GM19351 (cell line): ENCODE data around the gene CIC.
"Not testable (repeated sequence)": the region's sequence is repeated elsewhere in the genome, so short reads cannot be mapped to it uniquely, and the experiment has no call there.

Source experiments
- ATAC-seq: cut with Tn5 transposase; IDR thresholded peaks from one replicate; pipeline ENCODE4 v1.9.1; 2021; ENCODE audit warnings: mild to moderate bottlenecking, moderate library complexity; ENCODE audit not compliant: unreplicated experiment

Gene CIC

GRCh38 chr19:42254089-42254849 lies 14.8 kb upstream of the CIC start:
- no peak for ATAC-seq

DNA sequence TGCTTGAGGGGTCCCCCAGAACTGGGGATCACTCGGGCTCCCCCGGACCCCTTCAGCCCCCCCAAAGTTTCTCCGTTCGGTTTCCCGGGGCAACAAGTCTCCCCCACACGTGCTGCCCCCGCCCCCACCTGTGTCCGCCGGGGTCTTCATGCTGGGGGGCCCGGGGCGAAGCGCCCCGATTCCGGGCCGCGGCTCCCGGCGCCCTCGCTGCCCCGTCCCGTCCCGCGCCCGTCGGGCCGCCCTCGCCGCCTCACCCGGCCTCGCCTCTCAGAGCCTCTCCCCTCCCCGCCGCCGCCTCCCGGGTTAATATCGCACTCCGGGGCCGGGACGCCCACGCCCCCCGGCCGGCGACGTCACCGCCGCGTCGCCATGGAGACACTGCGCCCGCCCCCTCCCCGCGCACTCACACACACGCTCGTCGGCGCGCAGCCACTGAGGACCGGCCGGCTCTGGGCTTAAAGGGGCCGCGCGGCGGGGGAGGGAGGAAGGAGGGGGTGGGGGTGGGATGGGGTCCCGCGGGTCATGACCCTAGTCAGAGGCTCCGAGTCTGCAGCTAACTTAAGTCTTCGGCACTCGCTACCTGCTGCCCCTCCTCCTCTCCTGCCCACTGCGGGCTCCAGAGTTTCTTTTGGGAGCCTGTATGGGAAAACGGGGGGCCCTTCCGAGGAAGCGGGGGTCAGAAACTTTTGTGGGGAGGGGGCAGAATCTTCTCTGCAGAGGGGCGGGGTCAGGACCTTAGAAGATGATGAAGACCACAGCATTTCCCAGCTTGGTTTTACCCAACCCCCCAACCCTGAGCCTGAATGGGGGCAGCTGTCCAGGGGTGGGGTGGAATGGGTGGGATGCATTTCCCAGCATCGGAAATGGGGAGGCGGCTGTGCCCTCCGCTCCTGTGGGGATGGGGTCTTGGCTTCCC lies 13.9 kb upstream of the CIC start, which contains the start of gene ERF:
Gene ERF, minus strand, starts transcription at position 279 of the 916 bp plus-strand sequence. Its CDS starts 129 bp downstream, at position 150.
- ATAC-seq, result peak; percentile 60

DNA sequence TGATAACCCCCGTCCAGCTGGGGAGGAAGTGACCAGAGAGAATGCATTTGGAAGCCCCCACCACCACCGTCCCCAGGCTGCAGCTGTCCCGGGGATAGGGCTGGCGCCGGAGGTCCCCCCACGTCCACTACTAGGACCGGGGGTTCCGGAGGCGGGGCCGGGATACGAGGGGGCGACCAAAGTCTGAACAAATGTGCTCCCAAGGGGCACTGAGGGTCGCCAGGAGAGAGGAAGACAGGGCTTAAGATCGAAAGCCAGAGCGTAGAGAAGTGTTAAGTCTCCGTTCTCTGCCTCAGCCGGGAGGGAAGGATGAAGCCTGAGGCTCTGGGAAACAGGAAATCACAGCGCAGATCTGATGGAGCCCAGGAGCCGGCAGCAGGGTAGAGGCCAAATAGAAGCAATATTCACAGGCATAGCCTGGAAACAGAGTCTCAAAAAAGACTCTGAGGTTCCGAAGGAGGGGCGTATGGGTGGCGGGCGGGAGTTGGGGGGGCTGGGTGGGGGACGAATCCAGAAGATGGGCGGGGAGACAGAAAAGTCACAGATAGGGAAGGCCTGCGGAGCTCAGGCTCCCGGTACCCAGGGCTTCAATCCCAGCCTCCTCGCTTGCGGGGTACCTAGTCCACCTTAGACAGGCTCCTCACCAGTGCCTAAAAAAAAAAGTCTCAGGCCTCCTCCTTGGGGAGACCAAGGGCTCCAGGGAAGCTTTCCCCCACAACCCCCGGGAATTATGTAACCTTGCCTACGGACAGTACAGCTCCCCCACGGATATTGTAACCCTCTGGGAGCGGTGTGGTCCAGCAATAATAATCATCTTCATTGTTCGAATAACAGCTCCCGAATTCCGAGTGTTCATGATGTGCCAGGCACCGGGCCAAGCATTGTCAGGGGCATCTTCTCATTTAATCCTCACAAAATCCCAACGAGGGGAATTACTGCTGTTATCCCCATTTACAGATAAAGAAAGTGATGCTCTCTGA lies 13.0 kb upstream of the CIC start:
- no peak for ATAC-seq

DNA sequence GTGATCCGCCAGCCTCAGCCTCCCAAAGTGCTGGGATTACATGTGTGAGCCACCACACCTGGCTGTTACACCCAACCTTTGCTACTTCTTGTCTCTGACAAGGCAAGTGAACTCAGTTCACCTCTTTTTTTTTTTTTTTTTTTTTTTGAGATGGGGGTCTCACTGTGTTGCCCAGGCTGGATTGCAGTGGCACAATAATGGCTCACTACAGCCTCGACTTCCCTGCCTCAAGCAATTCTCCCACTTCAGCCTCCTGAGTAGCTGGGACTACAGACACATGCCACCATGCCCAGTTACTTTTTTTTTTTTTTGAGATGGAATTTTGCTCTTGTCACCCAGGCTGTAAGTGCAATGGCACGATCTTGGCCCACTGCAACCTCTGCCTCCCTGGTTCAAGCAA lies 11.2 kb upstream of the CIC start:
- not testable (repeated sequence) for ATAC-seq

DNA sequence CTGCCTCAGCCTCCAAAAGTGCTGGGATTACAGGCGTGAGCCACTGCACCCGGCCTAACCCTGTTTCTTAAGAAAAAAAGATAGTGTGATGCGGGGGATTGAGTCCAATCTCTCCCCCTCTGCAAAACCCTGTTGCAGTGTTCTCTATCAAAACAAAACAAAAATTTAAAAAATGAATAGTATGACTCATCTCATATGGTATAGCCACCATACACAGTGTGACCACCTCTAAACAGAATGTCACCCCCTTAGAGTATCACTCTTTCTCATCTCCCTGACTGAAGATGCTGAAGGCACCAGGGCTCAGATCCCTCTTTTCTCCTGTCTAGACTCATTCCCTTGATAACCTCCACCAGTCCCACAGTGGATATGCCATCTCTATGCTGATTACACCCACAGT lies 7.3 kb upstream of the CIC start:
- ATAC-seq, result no peak

DNA sequence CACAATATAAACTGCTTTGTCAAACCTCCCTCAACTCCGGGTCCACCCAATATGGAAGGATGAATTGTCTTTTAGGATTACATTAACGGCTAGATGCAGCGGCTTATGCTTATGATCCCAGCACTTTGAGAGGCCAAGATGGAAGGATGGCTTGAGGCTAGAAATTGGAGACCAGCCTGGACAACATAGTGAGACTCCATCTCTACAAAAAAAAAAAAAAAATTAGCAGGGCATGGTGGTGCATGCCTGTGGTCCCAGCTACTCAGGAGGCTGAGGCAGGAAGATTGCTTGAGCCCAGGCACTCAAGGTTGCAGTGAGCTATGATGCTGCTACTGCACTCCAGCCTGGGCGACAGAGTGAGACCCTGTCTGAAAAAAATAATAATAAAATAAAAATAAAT lies 2.9 kb upstream of the CIC start:
- not testable (repeated sequence) for ATAC-seq

GRCh38 chr19:42266928-42267603 lies 2.0 kb upstream of the CIC start:
- not testable (repeated sequence) for ATAC-seq

- ATAC-seq, result no peak
Observed at GRCh38 chr19:42267644-42268141, 1.4 kb upstream of the CIC start.

DNA sequence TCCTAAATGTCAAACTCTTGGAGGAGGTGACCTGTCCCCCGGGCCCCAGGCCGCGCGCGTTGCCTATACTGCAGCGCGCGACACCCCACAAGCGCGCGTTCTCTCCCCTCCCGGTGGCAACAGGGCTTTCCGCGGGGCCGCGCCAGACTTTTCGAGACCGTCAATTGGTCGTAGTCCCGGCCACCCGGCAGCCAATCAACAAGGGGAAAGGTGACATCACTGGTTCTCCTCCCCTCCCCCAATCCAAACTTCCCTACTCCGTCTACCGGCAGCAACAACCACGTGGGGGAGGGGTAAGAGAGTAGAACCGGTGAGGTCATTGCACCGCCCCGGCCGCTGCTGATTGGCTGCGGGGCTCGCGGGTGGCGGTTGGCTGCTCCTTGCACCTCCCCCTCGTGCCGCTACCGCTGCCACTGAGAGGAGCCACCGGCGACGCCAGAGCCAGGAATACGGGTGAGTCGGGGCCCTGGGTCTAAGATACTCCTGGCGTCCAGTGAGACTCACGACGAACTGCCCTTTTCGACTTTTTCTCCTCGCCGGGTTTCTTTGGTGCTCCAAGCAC lies 829 bp upstream of the CIC start:
- ATAC-seq, result peak; percentile 49

DNA sequence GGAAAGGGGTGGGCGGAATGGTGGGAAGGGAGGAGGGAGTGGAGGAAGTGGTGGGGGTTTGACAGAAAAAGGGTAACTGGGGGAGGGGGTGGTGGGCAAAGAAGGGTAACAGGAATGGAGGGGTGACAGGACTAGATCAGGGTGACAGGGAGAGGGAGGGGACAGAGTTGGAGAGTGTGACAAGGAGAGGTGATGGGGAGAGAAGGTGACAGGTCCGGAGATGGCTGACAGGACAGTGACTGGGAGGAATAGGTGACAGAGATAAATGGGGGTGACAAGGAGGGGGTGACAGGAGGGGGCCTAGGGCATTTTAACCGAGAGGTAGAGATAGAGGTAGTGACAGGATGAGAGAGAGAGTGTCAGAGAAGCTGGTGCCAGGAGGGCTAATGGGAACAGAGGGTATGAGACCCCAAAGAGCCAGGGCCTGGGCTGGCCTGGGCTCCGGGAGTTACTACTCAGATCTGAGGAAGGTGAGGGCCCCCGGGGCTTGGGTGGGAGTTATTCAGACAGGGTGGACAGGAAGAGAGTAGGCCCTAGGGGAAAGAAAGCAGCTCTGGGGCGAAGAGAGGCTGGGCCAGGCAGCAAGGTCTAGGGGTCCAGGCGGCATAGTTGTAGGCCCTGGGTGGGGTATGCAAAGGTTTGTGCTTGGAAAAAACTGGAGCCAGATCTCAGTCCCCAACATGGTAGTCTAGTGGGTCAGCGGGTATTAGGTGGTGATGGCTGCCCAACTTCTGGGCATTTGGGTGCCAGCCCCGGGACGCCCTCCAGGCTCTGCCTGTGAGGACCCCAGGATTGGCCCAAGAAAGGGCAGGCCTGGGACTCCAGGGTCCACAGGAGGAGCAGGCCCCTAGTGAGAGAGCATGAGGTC lies 660 bp downstream of the CIC start:
- ATAC-seq, result no peak

DNA sequence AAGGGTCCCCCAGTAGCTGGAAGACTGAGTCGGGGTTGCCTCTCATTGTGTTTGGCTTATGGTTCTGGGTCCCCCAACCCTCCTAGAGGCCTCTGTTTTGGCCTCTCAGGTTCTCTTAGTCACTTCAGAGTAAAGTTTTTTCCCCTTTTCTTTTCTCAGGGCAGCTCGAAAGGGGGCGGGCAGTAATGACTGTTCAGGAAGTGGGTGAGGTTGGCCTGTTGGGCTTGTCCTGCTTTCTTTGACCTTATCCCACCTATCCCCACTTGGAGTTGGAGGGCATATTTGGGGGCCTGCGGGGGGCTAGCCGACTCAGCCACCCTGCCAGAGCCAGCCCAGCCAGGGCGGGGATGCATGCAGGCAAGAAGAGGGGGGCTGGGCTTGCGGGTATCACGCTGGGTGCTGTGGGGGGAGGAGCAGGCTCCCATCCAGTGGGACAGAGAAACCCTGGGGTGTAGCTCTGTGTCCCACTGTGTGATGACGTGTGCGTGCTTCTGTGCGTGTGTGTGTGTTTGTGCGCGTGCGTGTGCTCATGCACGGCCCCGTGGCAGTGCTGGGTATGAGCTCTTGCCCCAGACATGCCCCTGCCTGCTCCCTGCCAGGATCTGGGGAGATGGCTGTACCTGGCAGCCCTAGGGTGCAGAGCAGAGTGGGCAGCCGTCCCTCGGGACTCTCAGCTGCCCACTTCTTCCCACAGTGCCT lies 1.4 kb downstream of the CIC start:
- no peak for ATAC-seq

DNA sequence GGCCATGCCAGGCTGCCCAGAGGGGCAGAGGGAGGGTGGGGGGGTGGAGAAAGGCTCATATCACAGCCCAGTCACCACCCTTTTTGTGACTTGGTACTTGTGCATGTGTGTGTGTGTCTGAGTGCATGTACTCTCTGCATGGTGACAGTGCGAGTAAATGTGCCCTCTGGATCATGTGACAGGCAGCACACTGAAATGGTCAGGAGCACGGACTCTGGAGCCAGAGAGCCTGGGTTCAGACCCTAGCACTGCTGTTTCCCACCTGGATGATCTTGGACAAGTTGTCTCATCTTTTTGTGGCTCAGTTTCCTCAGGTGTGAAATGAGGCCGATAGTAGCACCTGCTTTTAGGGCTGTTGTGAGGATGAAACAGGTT lies 2.0 kb downstream of the CIC start:
- no peak for ATAC-seq

GRCh38 chr19:42271861-42272534 lies 2.9 kb downstream of the CIC start:
- no peak for ATAC-seq

DNA sequence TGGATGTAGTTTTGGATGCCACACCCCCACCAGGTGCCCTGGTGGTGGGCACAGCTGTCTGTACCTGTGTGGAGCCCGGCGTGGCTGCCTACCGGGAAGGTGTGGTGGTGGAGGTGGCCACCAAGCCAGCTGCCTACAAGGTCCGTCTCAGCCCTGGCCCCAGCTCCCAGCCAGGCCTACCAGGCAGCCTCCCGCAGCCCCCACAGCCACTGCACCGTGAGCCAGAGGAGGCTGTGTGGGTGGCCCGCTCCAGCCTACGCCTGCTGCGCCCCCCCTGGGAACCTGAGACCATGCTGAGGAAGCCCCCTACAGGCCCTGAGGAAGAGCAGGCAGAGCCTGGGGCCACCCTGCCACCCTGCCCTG lies 3.5 kb downstream of the CIC start:
- no peak for ATAC-seq

GRCh38 chr19:42272989-42273406 lies 3.9 kb downstream of the CIC start:
- no peak for ATAC-seq

- no peak for ATAC-seq
Observed at GRCh38 chr19:42273407-42274064, 4.5 kb downstream of the CIC start.

DNA sequence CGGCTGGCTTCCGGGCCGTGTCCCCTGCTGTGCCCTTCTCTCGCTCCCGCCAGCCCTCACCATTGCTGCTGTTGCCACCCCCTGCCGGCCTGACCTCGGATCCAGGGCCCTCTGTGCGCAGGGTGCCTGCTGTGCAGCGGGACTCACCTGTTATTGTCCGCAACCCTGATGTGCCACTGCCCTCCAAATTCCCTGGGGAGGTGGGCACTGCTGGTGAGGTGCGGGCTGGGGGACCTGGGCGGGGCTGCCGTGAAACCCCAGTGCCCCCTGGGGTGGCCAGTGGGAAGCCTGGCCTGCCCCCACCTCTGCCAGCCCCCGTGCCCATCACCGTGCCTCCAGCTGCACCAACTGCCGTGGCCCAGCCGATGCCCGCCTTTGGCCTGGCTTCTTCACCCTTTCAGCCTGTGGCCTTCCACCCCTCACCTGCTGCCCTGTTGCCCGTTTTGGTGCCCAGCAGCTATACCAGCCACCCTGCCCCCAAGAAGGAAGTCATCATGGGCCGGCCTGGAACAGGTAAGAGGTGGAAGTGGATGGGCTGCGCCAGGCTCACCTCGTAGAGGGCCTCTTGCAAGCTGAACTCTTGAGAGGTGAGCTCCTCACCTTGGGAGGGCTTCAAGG lies 5.1 kb downstream of the CIC start:
- ATAC-seq, result no peak
